ENCODE data around the gene ARID3A. TPM values are rescaled to one million over a fixed set of nuclear protein-coding genes. Genes with fewer than 3 reads are reported as not detected.

Gene ARID3A
- total RNA-seq, 1 experiment from 2014 or later, result 28.9 TPM

DNA sequence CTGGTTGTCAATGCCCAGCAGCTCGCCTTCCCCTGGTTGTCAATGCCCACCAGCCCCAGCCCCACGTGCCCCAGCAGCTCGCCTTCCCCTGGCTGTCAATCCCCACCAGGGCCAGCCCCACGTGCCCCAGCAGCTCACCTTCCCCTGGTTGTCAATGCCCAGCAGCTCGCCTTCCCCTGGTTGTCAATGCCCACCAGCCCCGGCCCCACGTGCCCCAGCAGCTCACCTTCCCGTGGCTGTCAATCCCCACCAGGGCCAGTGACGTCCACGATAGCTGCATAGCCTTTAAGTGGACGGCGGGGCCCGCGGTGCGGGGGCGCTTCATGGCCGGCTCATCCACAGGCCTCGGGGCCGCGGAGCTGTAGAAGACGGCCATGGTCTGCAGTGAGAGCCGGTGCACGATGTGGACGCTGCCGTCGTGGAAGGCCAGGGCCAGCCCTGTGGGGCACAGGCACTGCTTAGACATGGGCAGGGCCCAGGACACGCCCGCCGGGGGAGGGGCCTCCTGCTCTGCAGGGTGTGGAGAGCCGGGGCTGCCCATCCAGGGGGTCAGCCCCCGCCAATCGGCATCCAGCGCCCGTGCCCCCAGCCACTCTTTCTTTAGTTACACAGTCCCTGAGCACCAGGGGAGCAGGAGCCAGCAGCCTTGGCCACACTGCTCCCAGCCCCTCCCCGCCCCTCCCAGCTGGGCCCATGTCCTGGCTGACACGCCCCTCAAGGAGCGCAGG, 46.0 kb upstream of the ARID3A start:
- TF ChIP-seq SIN3A (IDR thresholded peaks at IDR 0.05; ENCODE audit: borderline replicate concordance, insufficient read depth, low read depth, low read length) (no peak), POLR2AphosphoS5 (IDR thresholded peaks at IDR 0.05; ENCODE audit: low read depth, low read length) (no peak), TCF7L2 (IDR thresholded peaks at IDR 0.05; ENCODE audit: low read depth, low read length) (no peak)
- TF ChIP-seq, protein P1, sequence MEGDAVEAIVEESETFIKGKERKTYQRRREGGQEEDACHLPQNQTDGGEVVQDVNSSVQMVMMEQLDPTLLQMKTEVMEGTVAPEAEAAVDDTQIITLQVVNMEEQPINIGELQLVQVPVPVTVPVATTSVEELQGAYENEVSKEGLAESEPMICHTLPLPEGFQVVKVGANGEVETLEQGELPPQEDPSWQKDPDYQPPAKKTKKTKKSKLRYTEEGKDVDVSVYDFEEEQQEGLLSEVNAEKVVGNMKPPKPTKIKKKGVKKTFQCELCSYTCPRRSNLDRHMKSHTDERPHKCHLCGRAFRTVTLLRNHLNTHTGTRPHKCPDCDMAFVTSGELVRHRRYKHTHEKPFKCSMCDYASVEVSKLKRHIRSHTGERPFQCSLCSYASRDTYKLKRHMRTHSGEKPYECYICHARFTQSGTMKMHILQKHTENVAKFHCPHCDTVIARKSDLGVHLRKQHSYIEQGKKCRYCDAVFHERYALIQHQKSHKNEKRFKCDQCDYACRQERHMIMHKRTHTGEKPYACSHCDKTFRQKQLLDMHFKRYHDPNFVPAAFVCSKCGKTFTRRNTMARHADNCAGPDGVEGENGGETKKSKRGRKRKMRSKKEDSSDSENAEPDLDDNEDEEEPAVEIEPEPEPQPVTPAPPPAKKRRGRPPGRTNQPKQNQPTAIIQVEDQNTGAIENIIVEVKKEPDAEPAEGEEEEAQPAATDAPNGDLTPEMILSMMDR (IDR thresholded peaks at IDR 0.05), result no peak
- TF ChIP-seq, protein P2, sequence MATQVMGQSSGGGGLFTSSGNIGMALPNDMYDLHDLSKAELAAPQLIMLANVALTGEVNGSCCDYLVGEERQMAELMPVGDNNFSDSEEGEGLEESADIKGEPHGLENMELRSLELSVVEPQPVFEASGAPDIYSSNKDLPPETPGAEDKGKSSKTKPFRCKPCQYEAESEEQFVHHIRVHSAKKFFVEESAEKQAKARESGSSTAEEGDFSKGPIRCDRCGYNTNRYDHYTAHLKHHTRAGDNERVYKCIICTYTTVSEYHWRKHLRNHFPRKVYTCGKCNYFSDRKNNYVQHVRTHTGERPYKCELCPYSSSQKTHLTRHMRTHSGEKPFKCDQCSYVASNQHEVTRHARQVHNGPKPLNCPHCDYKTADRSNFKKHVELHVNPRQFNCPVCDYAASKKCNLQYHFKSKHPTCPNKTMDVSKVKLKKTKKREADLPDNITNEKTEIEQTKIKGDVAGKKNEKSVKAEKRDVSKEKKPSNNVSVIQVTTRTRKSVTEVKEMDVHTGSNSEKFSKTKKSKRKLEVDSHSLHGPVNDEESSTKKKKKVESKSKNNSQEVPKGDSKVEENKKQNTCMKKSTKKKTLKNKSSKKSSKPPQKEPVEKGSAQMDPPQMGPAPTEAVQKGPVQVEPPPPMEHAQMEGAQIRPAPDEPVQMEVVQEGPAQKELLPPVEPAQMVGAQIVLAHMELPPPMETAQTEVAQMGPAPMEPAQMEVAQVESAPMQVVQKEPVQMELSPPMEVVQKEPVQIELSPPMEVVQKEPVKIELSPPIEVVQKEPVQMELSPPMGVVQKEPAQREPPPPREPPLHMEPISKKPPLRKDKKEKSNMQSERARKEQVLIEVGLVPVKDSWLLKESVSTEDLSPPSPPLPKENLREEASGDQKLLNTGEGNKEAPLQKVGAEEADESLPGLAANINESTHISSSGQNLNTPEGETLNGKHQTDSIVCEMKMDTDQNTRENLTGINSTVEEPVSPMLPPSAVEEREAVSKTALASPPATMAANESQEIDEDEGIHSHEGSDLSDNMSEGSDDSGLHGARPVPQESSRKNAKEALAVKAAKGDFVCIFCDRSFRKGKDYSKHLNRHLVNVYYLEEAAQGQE (IDR thresholded peaks at IDR 0.05; ENCODE audit: insufficient read depth in 1 of 2, low read depth in 2 of 2, low read length in 1 of 2), result no peak
- intact Hi-C loops (cut with micrococcal nuclease; ENCODE audit: unreplicated experiment) (no loop called here), in situ Hi-C loops (cut with HindIII; ENCODE audit: low pct_unique_long_range_greater_than_20kb, low sequenced_read_pairs) (no loop called here)
- H3K4me3 ChIP-seq (ENCODE audit: low read depth in 2 of 2, low read length in 2 of 2), result no peak overlapping the region
- H3K36me3 ChIP-seq (ENCODE audit: control insufficient read depth, insufficient read depth, low read length), result no peaks in the 10 kb centered on the region
- POLR2A ChIA-PET, result interaction anchor here (0.6 to 0.7 kb wide), 2 partner anchors 16 to 41 kb away, joined by 5 to 12 read pairs; no protein-coding TSS in a partner anchor
- no TSS peak for BruUV-seq (replicated peaks)
- H3K9me3 ChIP-seq (ENCODE audit: control insufficient read depth, insufficient read depth, low read depth, low read length), result no peaks in the 10 kb centered on the region
- ATAC-seq, result no peak; the same call in 1 of the 2 replicates
- CTCF ChIA-PET, result interaction anchor here (0.6 to 0.7 kb wide), 2 partner anchors 77 to 104 kb away, joined by 4 read pairs; no protein-coding TSS in a partner anchor
- no peaks in the 10 kb centered on the region for H3K4me1 ChIP-seq (ENCODE audit: control insufficient read depth, insufficient read depth, low read length)
- no peak for DNase-seq (ENCODE audit: low read depth, low spot score)
- no peaks in the 10 kb centered on the region for H3K27me3 ChIP-seq (ENCODE audit: control insufficient read depth, insufficient read depth, low read length)
- H3K27ac ChIP-seq (ENCODE audit: low read length), result no peak overlapping the region

DNA sequence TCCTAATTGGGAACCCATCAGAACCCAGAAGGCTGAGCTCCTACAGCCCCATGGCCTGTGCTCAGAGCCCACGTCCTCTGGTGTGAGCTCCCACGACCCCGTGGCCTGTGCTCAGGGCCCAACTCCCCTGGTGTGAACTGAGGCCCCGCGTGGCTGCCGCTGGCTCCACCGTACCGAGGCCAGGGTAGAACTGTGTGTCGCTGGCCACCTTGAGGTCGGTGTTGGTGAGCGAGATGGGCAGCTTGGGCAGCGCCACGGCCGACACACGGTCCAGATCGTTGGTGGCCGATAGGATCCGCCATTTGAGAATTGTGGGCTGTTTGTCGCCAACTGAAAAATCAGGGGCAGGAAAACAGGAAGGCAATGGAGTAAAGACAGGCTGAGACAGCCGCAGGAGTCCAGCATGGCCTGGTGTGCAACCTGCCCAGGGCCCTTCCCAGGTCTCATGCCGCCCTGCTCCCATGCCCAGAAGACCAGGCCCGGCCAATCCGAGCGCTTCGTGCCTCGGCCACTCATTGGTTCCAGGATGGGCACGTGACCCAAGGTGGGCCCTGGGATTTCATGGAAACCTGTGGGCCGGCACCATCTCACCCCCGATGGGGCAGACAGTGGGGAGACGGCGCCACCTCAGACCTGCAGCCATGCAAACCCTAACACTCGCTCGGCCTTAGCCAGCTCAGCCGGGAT, 44.3 kb upstream of the ARID3A start:
- H3K27me3 ChIP-seq (ENCODE audit: control insufficient read depth, insufficient read depth, low read length), result no peaks in the 10 kb centered on the region
- ChIA-PET CTCF (no interaction called here), POLR2A (no interaction called here)
- no peaks in the 10 kb centered on the region for H3K4me1 ChIP-seq (ENCODE audit: control insufficient read depth, insufficient read depth, low read length)
- no peak for ATAC-seq
- intact Hi-C loops (cut with micrococcal nuclease; ENCODE audit: unreplicated experiment) (no loop called here), in situ Hi-C loops (cut with HindIII; ENCODE audit: low pct_unique_long_range_greater_than_20kb, low sequenced_read_pairs) (no loop called here)
- BruUV-seq (replicated peaks), result no TSS peak
- no peak for TF ChIP-seq POLR2AphosphoS5 (IDR thresholded peaks at IDR 0.05; ENCODE audit: low read depth, low read length)
- H3K27ac ChIP-seq (ENCODE audit: low read length), result no peak overlapping the region
- no peaks in the 10 kb centered on the region for H3K9me3 ChIP-seq (ENCODE audit: control insufficient read depth, insufficient read depth, low read depth, low read length)
- no peak overlapping the region for H3K4me3 ChIP-seq (ENCODE audit: low read depth in 2 of 2, low read length in 2 of 2)
- no peak for DNase-seq (ENCODE audit: low read depth, low spot score)
- H3K36me3 ChIP-seq (ENCODE audit: control insufficient read depth, insufficient read depth, low read length), result no peaks in the 10 kb centered on the region

All from Panc1 (cell line).